KG1 (cell line): ENCODE measurements around the gene REXO4.
A peak's percentile ranks its signal among the peaks of the same experiment; 100 is the strongest.
"Not testable (repeated sequence)": the region's sequence is repeated elsewhere in the genome, so short reads cannot be mapped to it uniquely, and the experiment has no call there.

Experiments
- DNase-seq: peaks from one replicate; lab custom pipeline; 2025; lab: John Stamatoyannopoulos, UW

The REXO4 gene

GRCh38 chr9:133386338-133386737 lies 31.5 kb downstream of the REXO4 start:
- no peak for DNase-seq

GRCh38 chr9:133385452-133385851 lies 32.4 kb downstream of the REXO4 start:
- no peak for DNase-seq

DNA sequence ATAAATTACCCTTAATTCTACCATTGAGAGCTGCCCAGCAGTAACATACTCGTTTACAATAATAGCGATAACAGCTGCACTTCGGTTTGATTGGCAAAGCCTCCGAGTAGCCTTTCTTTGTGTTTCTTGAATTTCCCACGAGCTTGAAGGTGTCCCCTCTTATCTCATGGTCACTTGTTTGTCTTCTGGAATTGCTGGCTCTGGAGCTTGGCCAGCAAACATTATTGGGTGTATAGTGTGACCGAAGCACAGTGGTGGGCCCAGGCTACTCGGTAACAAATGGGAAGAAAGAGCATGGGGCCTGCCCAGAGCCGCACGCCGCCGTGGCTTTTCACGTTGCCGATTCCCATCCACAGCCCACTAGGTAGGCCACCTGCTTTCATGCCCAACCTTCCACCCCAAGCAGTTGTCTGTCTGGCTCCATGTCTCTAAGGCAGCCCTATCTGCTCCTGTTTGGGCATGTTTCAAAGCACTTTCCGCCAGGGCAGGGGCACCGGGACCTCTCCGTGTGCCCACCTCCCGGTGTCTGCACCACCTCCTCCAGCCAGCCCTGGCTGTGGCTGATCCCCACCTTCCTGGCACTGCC lies 33.0 kb downstream of the REXO4 start:
- no peak for DNase-seq

GRCh38 chr9:133383438-133383837 lies 34.4 kb downstream of the REXO4 start:
- no peak for DNase-seq

- DNase-seq: no peak
These were observed 35.2 kb downstream of the REXO4 start for GRCh38 chr9:133382507-133383141.

DNA sequence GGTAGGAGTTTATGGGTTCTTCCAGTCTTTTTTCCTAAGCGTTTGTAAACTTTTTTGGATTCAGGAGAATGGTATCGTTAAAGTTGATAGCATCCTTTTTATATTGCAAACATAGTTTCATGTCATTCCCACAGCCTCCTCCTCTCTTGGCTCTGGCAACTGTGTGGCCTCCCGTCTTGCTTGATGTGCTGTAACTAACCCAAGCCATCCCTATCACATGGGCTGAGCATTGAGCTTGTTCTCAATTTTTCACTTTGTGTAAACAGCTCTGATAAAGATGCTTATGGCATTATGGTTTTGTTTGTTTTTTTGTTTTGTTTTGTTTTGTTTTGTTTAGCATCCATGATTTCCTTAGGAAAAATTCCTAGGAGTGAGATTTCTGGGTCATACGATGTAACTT lies 37.1 kb downstream of the REXO4 start:
- DNase-seq: no peak

GRCh38 chr9:133379153-133380086 lies 38.4 kb downstream of the REXO4 start:
- no peak for DNase-seq

GRCh38 chr9:133378408-133378962 lies 39.3 kb downstream of the REXO4 start:
- no peak for DNase-seq

DNA sequence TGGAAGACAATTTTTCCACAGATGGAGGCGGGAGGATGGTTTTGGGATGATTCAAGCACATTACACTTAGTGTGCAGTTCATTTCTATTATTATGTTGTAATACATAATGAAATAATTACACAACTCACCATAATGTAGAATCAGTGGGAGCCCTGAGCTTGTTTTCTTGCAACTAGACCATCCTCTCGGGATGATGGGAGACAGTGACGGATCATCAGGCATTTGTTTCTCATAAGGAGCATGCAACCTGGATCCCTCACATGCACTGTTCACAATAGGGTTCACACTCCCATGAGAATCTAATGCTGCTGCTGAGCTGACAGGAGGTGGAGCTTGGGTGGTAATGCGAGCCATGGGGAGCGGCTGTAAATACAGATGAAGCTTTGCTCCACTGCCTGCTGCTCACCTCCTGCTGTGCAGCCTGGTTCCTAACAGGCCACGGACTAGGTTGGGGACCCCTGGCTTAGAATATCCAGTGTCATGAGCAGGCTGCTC lies 40.0 kb downstream of the REXO4 start:
- no peak for DNase-seq

DNA sequence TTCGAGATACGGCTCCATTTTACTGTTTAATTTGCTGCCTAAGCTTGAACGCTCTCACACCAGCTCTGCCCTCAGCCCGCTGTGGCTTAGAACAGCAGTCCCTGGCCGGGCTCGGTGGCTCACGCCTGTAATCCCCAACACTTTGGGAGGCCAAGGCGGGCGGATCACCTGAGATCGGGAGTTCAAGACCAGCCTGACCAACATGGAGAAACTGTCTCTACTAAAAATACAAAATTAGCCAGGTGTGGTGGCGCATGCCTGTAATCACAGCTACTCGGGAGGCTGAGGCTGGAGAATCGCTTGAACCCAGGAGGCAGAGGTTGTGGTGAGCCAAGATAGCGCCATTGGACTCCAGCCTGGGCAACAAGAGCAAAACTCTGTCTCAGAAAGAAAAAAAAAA lies 40.5 kb downstream of the REXO4 start:
- DNase-seq: not testable (repeated sequence)

GRCh38 chr9:133375724-133376654 lies 41.8 kb downstream of the REXO4 start, which contains the start of the genes STKLD1 and SURF4:
STKLD1 (plus strand) TSS chr9:133376366; CDS start chr9:133376474, 108 bp downstream.
SURF4 (minus strand) TSS chr9:133376060; CDS start chr9:133375969, 91 bp downstream.
- peak; percentile 90 for DNase-seq

DNA sequence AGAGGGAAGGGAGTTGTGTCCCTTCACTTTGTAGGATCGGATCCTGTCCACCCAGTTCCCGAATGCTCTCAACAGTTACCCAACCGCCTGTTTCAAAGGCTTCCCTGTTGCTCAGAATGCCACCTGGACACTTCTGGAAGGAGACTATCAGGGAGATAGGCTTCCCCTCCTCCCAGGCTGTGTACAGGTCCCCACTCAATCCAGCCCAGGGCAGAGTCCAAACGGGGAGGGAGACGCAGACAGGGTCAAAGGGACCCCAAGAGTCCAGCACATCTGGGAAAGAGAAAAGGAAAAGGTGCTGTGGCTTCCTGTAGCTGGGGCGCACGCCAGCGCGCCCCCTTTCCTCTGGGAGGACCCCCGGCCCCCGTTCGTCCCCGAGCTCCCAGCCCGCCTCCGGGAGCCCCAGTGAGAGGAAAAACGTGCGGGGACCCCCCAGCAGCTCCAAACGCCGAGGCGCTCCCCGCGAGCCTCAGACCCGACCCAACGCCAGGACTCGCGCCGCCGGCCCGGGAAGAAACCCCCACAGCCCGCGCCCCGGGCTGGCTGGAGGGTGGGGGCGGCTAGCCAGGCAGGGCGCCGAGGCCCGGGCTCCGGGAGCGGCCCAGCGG lies 42.6 kb downstream of the REXO4 start:
- DNase-seq: no peak

DNA sequence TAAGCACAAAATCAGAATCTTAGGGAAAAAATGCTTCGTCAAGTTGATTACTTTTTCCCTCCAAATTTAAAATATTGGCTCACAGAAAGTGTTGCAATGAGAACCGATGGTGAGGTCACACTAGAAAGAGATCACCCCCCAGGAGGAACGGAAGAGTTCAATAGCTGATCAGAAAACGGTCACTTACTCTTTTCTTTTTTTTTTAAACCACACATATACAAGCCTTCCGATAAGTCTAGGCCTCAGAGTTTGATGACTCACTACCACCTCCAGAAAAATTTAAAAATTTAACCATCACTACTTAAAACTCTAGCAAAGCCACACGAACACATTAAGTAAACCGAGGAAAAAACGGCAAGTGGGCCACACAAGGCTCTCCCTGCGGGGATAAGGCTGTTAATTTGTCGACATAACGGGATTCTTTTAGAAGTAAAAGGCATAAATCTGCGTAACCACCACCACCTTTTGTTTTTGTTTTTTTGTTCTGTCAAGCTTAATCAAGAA lies 43.1 kb downstream of the REXO4 start:
- no peak for DNase-seq

GRCh38 chr9:133372144-133372543 lies 45.7 kb downstream of the REXO4 start:
- no peak for DNase-seq

- DNase-seq: no peak
These were observed 46.5 kb downstream of the REXO4 start for GRCh38 chr9:133371261-133371711.

DNA sequence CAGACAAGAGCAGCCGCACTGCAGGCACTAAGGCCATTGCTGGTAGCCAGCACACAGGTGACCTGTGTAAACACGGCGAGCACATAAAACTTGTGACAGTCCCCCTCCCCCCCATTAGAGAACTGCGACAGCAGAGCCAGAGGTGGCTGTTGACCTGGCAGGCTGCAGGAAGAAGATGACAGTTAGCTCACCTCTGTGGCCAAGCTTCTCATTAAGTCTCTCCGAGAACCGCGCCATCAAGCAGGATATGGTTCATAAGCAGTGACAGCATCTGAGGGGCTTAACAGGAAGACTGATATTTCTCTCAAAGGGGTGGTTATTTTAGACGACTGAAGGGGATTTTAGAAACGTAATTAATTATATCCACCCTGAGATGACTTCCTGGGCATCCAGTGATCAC lies 47.1 kb downstream of the REXO4 start:
- no peak for DNase-seq

GRCh38 chr9:133369933-133370332 lies 47.9 kb downstream of the REXO4 start:
- DNase-seq: no peak

GRCh38 chr9:133369422-133369821 lies 48.4 kb downstream of the REXO4 start:
- no peak for DNase-seq

DNA sequence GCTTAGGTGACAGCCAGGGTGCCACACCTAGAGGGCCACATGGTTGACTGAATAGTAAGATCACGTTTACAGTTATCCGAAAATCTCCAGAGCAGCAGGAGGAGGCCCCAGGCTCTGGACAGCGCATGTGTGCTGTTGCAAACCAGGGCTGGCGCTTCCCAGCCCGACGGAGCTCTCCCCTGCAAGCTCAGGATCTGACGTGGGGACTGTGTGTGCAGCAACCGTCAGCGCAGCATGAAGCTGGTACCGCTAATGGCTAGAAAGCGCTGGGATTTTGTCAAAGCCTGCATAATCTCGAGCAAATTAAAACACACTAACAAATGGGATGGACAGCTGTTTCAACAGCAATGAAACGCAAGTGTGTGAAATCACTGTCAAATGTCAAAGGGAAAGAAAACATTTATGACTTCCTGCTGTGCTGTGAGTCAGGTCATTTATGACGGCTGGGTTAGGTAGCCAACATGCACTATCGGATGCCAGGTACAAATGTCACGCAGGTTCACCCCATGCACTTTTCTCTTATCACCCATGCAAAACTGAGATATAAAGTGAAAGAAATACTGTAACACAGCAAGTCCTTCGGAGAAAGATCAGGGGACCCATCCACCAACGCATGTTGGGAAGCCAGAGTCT lies 49.4 kb downstream of the REXO4 start:
- no peak for DNase-seq

GRCh38 chr9:133367778-133368177 lies 50.0 kb downstream of the REXO4 start:
- no peak for DNase-seq
